DMS114 treated with DMSO at 0.1 percent for 48 hours (cell line): ENCODE measurements around the gene TMEM248.
A peak's percentile ranks its signal among the peaks of the same experiment; 100 is the strongest.
"Not testable (repeated sequence)": the region's sequence is repeated elsewhere in the genome, so short reads cannot be mapped to it uniquely, and the experiment has no call there.

Experiments used
- DNase-seq: peaks from one replicate; lab custom pipeline; 2025; ENCODE audit not compliant: unreplicated experiment; lab: John Stamatoyannopoulos, UW

Gene TMEM248, protein sequence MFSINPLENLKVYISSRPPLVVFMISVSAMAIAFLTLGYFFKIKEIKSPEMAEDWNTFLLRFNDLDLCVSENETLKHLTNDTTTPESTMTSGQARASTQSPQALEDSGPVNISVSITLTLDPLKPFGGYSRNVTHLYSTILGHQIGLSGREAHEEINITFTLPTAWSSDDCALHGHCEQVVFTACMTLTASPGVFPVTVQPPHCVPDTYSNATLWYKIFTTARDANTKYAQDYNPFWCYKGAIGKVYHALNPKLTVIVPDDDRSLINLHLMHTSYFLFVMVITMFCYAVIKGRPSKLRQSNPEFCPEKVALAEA

DNA sequence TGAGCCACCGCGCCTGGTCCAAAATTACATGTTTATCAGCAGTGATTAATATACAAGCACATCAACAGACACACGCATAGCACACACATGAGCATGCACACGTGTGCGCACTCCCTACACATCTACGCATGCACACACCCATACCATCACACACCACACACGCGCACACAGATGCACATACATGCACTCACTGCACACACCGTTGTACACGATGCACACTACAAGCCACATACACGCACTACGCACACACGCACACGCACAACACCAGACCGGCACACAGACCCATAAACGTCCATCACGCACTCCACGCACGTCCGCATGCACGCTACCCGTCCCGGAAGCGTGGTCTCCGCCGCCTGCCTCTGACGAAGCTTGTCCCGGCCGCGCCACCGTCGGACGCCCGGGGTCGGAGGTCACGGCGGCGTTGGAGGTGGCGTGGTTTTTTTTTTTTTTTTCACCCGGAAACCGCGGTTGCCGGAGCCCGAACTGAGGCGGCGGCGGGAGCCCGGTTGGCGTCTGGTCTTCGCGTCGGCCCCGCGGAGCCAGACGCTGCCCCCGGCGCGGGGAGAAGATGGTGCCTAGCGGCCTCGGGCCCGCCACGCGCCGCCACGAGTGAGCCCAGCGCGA, at the start of gene TMEM248:
Gene TMEM248, plus strand, starts transcription at position 457 of the 627 bp plus-strand sequence. CDS start 20,641 bp downstream, outside the sequence.
- DNase-seq: peak; percentile 62

- DNase-seq: no peak
These were observed 47.5 kb upstream of the TMEM248 start for GRCh38 chr7:66873476-66873875.

DNA sequence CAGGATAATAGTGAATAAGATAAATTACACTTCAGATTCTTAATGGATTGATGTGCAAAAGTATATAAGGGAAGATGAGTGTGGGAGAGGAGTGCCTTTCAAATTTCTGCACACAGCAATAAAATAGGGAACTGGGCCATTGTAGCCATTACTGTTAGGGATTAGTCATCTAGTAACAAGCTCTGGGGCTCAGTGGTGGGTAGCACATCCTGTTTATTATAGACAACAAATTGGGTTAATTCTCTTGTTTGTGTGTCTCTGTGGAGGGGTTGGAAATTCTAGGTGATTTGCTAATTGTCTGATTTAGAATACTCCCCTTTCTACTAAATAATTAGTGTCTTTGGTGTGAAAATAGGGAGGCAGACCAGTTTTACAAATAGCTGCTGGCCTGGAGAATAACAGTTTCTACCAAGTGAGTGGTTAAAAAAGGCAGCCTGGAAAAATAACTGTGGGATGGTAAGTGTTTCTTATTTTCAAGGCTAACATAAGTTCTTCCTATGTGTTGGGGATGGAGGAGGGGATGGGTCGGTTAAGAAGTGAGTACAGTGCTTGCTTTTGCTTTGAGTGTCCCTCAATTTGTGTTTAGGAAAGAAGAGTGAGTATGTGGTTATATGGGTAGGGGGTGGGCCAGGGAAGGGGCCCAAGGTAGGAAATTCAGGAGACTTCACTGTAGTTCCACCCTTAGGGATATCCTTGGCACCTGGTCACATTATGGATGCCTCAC, 43.3 kb upstream of the TMEM248 start:
- DNase-seq: no peak

- DNase-seq: not testable (repeated sequence)
These were observed 42.7 kb upstream of the TMEM248 start for GRCh38 chr7:66878301-66878685.

- no peak for DNase-seq
These were observed 41.0 kb upstream of the TMEM248 start for GRCh38 chr7:66880053-66880452.

GRCh38 chr7:66880577-66880976, 40.4 kb upstream of the TMEM248 start:
- DNase-seq: not testable (repeated sequence)

DNA sequence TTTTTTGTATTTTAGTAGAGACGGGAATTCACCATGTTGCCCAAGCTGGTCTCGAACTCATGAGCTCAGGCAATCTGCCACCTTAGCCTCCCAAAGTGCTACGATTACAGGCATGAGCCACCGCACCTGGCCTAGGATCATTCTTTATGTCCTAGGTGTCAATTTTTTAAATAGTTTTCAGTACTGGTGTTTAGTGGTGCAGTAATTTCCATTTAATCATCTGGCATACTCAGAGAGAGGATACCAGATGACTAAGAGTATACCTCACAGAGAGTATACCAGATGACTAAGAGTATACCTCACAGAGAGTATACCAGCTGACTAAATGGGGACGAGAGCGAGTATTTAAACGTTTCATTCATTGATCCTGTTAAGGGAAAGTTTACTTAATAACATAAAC, 37.3 kb upstream of the TMEM248 start:
- no peak for DNase-seq

DNA sequence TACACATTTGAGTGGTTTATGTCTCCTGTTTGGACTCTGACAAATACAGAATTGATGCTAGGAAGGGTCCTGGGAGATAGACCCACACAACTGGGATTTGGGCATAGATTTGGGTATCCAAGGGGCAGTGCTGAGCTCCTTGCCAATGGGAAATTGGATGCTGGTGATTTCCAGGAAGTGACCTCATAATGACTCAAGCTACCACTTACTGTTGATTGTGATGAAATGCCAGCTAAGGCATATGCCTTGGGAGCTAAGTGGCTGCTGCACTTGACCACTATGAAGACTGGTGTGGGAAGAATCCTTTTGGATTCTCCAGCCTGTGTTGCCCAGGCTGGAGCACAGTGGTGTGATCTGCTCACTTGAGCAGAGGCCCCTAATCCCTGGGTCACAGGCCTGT, 36.5 kb upstream of the TMEM248 start:
- DNase-seq: not testable (repeated sequence)

DNA sequence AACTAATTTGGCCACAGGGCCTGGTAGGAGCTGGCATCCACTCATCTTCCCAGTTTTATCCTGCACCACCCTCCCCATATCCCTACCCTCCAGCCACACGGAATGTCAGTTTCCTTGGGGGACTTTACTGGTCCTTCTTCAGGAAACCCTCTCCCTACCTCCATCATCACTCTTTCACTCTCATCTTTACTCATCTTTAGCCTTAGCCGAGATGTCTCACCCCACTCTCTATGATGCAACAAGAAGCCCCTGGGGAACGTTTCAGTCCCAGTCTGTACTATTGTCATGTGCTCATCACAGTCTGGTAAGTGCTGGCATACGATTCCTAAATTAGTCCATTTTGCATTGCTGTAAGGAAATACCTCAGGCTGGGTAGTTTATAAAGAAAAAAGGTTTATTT, 34.9 kb upstream of the TMEM248 start:
- DNase-seq: no peak

DNA sequence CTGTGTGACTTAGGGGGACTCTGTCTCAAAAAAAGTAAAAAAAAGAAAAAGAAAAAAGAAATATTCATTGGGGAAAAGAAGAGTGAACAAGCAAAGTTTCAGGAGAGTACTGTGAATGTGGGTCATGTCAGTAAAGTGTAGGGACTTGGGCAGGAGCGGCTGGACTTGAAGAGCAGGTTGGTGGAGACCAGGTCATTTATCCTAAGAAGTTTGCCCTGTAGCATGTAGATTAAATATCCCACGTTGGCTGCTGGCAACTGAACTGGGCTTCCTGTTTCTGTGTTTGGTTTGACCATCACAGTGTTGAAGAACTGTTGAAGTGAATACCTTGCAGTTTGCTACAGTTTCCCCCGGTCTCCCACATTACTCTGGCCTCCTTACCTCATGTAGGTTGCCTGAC, 32.8 kb upstream of the TMEM248 start:
- not testable (repeated sequence) for DNase-seq

DNA sequence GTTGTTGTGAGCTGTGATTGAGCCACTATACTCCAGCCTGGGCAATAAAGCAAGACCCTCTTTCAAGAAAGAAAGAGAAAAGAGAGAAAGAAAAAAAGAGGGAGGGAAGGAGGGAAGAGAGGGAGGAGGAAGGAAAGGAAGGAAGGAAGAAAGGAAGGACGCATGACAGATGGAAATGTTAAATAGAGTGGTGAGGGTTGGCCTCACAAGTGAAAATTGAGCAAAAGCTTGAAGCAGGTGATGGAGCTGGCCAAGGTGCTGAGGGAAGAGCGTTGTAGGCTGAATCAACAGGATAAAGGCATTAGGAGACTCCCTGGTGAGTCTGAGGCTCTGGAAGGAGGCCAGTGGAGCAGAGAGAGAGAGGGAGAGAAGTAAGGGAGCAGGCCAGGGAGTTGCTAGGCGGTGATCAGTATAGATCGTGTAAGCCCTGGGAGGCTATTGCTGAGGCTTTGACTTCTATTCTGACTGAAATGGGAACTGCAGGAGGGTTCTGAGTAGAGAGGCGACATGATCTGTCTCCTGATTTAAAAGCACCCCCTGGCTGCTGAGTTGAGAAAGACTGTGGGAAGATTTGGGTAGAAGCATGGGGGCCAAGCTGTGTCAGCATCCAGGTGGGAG, 26.5 kb upstream of the TMEM248 start:
- DNase-seq: no peak

GRCh38 chr7:66896441-66896840, 24.6 kb upstream of the TMEM248 start:
- no peak for DNase-seq

- DNase-seq: no peak
These were observed 21.3 kb upstream of the TMEM248 start for GRCh38 chr7:66899552-66900280.

- DNase-seq: no peak
These were observed 18.8 kb upstream of the TMEM248 start for GRCh38 chr7:66901941-66902843.

GRCh38 chr7:66902844-66903180, 18.2 kb upstream of the TMEM248 start:
- no peak for DNase-seq

- no peak for DNase-seq
These were observed 17.5 kb upstream of the TMEM248 start for GRCh38 chr7:66903360-66904062.

DNA sequence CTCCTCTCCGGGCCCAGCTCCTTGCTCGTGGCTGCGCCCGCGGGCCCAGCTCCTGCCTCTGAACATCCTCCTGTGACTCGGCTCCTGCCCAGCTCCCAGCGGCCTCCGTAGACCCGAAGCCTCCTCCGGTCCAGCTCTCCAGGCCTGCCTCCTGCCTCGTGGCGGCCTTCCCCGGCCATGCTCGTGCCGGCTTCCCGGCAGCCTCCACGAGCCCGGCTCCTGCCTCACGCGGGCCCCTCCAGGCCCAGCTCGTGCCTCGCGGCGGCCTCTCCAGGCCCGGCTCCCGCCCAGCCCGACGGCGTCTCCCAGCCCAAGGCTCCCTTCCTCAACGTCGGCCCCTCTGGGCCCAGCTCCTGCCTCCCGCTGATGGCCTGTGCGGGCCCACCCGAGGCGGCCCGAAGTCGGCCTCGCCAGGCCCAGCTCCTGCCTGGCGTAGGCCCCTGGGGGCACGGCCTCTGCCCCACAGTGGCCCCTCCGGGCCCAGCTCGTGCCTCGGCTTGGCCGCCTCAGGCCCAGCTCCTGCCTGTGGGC, 16.9 kb upstream of the TMEM248 start:
- no peak for DNase-seq

DNA sequence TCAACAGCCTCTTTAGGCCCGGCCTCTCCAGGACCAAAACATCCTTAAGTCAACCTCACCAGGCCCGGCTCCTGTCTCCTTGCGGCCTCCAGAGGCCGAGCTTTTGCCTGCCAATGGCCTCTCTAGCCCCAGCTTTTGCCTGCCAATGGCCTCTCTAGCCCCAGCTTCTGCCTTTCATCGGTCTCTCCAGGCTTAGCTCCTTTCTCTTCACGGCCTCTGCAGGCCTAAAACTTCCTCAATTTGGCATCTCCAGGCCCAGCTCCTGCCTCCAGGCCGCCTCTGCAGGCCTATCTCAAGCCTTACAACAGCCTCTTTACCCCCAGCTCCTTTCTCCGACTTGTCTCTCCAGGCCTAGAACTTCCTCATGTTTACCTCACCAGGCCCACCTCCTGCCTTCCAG, 15.7 kb upstream of the TMEM248 start:
- DNase-seq: no peak

GRCh38 chr7:66905689-66906088, 15.3 kb upstream of the TMEM248 start:
- DNase-seq: no peak
